Measurements from ENCODE around the gene ARL15. TPM values are rescaled to one million over a fixed set of nuclear protein-coding genes. Genes with fewer than 3 reads are reported as not detected.

Gene ARL15
- total and polyA plus RNA-seq, 3 experiments from 2014 or later = 5.6 to 18.8 (median 6.5) TPM

- peak overlapping the region; percentile 81 to 98 (median 92) for H3K27ac Mint-ChIP-seq
- peaks cover 13% of the 10 kb centered on the region for H3K4me1 ChIP-seq (ENCODE audit: insufficient read depth, low read length)
- H3K27ac ChIP-seq (ENCODE audit: low read depth, low read length) = peak overlapping the region; percentile 88
- H3K4me1 Mint-ChIP-seq = peaks cover 18 to 38% (median 37%) of the 10 kb centered on the region in 3 donors
- H3K9me3 ChIP-seq (ENCODE audit: low read length) = no peaks in the 10 kb centered on the region
- peak in 1 of 5 donors; percentile 6 for DNase-seq
- CTCF ChIA-PET = interaction anchor here (0.6 to 2.6 kb wide), 9 partner anchors 9 to 845 kb away, joined by 3 to 13 read pairs (median 3); no protein-coding TSS in a partner anchor
- peak overlapping the region; percentile 91 to 99 (median 95) for H3K4me3 Mint-ChIP-seq
- no peaks in the 10 kb centered on the region for H3K36me3 ChIP-seq (ENCODE audit: insufficient read depth, low read length)
- no peaks in the 10 kb centered on the region for H3K27me3 ChIP-seq (ENCODE audit: insufficient read depth, low read length, poor library complexity, severe bottlenecking)
- peak overlapping the region; percentile 87 for H3K4me3 ChIP-seq (ENCODE audit: low read length)
- peaks cover 9 to 19% of the 10 kb centered on the region in 2 donors for H3K27me3 Mint-ChIP-seq
- POLR2A ChIA-PET = interaction anchor here (0.6 to 0.9 kb wide), 2 partner anchors 434 to 1534 kb away, joined by 3 read pairs; no protein-coding TSS in a partner anchor
- H3K9me3 Mint-ChIP-seq = no peaks in the 10 kb centered on the region
- peaks cover 0 to 18% (median 0%) of the 10 kb centered on the region in 3 donors for H3K36me3 Mint-ChIP-seq
Observed at GRCh38 chr5:54311176-54311677, 854 bp upstream of the ARL15 start.

GRCh38 chr5:54309691-54310432 lies 511 bp downstream of the ARL15 start:
- Histone ChIP-seq H3K27ac (ENCODE audit: low read depth, low read length) (peak overlapping the region; percentile 88), H3K4me3 (ENCODE audit: low read length) (peak overlapping the region; percentile 87), H3K27me3 (ENCODE audit: insufficient read depth, low read length, poor library complexity, severe bottlenecking) (no peaks in the 10 kb centered on the region), H3K36me3 (ENCODE audit: insufficient read depth, low read length) (no peaks in the 10 kb centered on the region), H3K9me3 (ENCODE audit: low read length) (no peaks in the 10 kb centered on the region), H3K4me1 (ENCODE audit: insufficient read depth, low read length) (peaks cover 13% of the 10 kb centered on the region)
- H3K9me3 Mint-ChIP-seq = no peaks in the 10 kb centered on the region
- H3K27ac Mint-ChIP-seq = peak overlapping the region; percentile 81 to 98 (median 92)
- H3K27me3 Mint-ChIP-seq = peaks cover 9 to 11% of the 10 kb centered on the region in 2 donors
- H3K4me1 Mint-ChIP-seq = peaks cover 19 to 42% (median 38%) of the 10 kb centered on the region in 3 donors
- H3K4me3 Mint-ChIP-seq = peak overlapping the region; percentile 91 to 99 (median 95)
- ChIA-PET CTCF (interaction anchor here (0.9 to 2.6 kb wide), 10 partner anchors 8 to 557 kb away, joined by 3 to 13 read pairs (median 4); no protein-coding TSS in a partner anchor), POLR2A (interaction anchor here (0.6 kb wide), 2 partner anchors 47 to 227 kb away, joined by 3 to 4 read pairs; no protein-coding TSS in a partner anchor)
- peak in 4 of 5 donors; percentile 5 to 47 (median 14) for DNase-seq
- peaks cover 0 to 18% (median 1%) of the 10 kb centered on the region in 3 donors for H3K36me3 Mint-ChIP-seq

- Histone ChIP-seq H3K27me3 (ENCODE audit: insufficient read depth, low read length, poor library complexity, severe bottlenecking) (no peaks in the 10 kb centered on the region), H3K9me3 (ENCODE audit: low read length) (no peaks in the 10 kb centered on the region), H3K4me3 (ENCODE audit: low read length) (peak overlapping the region; percentile 87), H3K27ac (ENCODE audit: low read depth, low read length) (peak overlapping the region; percentile 88), H3K4me1 (ENCODE audit: insufficient read depth, low read length) (peaks cover 13% of the 10 kb centered on the region), H3K36me3 (ENCODE audit: insufficient read depth, low read length) (no peaks in the 10 kb centered on the region)
- peak overlapping the region; percentile 91 to 99 (median 95) for H3K4me3 Mint-ChIP-seq
- peaks cover 22 to 46% (median 43%) of the 10 kb centered on the region in 3 donors for H3K4me1 Mint-ChIP-seq
- DNase-seq = peak in 1 of 5 donors; percentile 11
- no peaks in the 10 kb centered on the region for H3K9me3 Mint-ChIP-seq
- H3K36me3 Mint-ChIP-seq = peaks cover 0 to 18% (median 3%) of the 10 kb centered on the region in 3 donors
- peaks cover 4 to 7% of the 10 kb centered on the region in 2 donors for H3K27me3 Mint-ChIP-seq
- ChIA-PET POLR2A (no interaction called here), CTCF (interaction anchor here (1.5 to 2.6 kb wide), 2 partner anchors 65 to 80 kb away, joined by 5 to 13 read pairs; no protein-coding TSS in a partner anchor)
- H3K27ac Mint-ChIP-seq = peak overlapping the region in 7 of 8 donors; percentile 15 to 94 (median 84)
Observed at GRCh38 chr5:54309276-54309675, 1.1 kb downstream of the ARL15 start.

GRCh38 chr5:54307583-54307982 lies 2.8 kb downstream of the ARL15 start:
- DNase-seq = no peak
- H3K27me3 ChIP-seq (ENCODE audit: insufficient read depth, low read length, poor library complexity, severe bottlenecking) = no peaks in the 10 kb centered on the region
- Mint-ChIP-seq H3K36me3 (peaks cover 0 to 18% (median 3%) of the 10 kb centered on the region in 3 donors), H3K4me3 (peak overlapping the region in 1 of 7 donors; percentile 22), H3K4me1 (peaks cover 27 to 58% (median 57%) of the 10 kb centered on the region in 3 donors), H3K9me3 (no peaks in the 10 kb centered on the region), H3K27ac (no peak overlapping the region), H3K27me3 (peaks cover 0 to 4% of the 10 kb centered on the region in 2 donors)
- H3K36me3 ChIP-seq (ENCODE audit: insufficient read depth, low read length) = no peaks in the 10 kb centered on the region
- no peaks in the 10 kb centered on the region for H3K9me3 ChIP-seq (ENCODE audit: low read length)
- peak overlapping the region; percentile 48 for H3K27ac ChIP-seq (ENCODE audit: low read depth, low read length)
- H3K4me1 ChIP-seq (ENCODE audit: insufficient read depth, low read length) = peaks cover 13% of the 10 kb centered on the region
- CTCF ChIA-PET = no interaction called here
- POLR2A ChIA-PET = no interaction called here
- H3K4me3 ChIP-seq (ENCODE audit: low read length) = no peak overlapping the region

- no peaks in the 10 kb centered on the region for H3K27me3 ChIP-seq (ENCODE audit: insufficient read depth, low read length, poor library complexity, severe bottlenecking)
- peaks cover 32 to 62% (median 61%) of the 10 kb centered on the region in 3 donors for H3K4me1 Mint-ChIP-seq
- H3K4me1 ChIP-seq (ENCODE audit: insufficient read depth, low read length) = peaks cover 15% of the 10 kb centered on the region
- DNase-seq = no peak
- no peaks in the 10 kb centered on the region for H3K36me3 ChIP-seq (ENCODE audit: insufficient read depth, low read length)
- H3K9me3 ChIP-seq (ENCODE audit: low read length) = no peaks in the 10 kb centered on the region
- H3K27me3 Mint-ChIP-seq = peaks cover 0 to 4% of the 10 kb centered on the region in 2 donors
- H3K27ac Mint-ChIP-seq = no peak overlapping the region
- H3K36me3 Mint-ChIP-seq = peaks cover 0 to 18% (median 3%) of the 10 kb centered on the region in 3 donors
- no peak overlapping the region for H3K4me3 ChIP-seq (ENCODE audit: low read length)
- ChIA-PET POLR2A (no interaction called here), CTCF (no interaction called here)
- no peak overlapping the region for H3K27ac ChIP-seq (ENCODE audit: low read depth, low read length)
- no peaks in the 10 kb centered on the region for H3K9me3 Mint-ChIP-seq
- peak overlapping the region in 1 of 7 donors; percentile 22 for H3K4me3 Mint-ChIP-seq
Observed at GRCh38 chr5:54306893-54307292, 3.5 kb downstream of the ARL15 start.

GRCh38 chr5:54305737-54306136 lies 4.6 kb downstream of the ARL15 start:
- no peak overlapping the region for H3K4me3 ChIP-seq (ENCODE audit: low read length)
- POLR2A ChIA-PET = no interaction called here

GRCh38 chr5:54304040-54304439 lies 6.3 kb downstream of the ARL15 start:
- CTCF ChIA-PET = no interaction called here

More at GRCh38 chr5:54305737-54306136, 4.6 kb downstream of the ARL15 start:
- peaks cover 40 to 69% (median 68%) of the 10 kb centered on the region in 3 donors for H3K4me1 Mint-ChIP-seq
- no peaks in the 10 kb centered on the region for H3K9me3 Mint-ChIP-seq
- peaks cover 21% of the 10 kb centered on the region for H3K4me1 ChIP-seq (ENCODE audit: insufficient read depth, low read length)
- H3K27me3 ChIP-seq (ENCODE audit: insufficient read depth, low read length, poor library complexity, severe bottlenecking) = no peaks in the 10 kb centered on the region
- CTCF ChIA-PET = interaction anchor here (1.3 kb wide), 1 partner anchor 16 kb away, joined by 3 read pairs; no protein-coding TSS in a partner anchor
- peaks cover 0 to 4% of the 10 kb centered on the region in 2 donors for H3K27me3 Mint-ChIP-seq
- H3K36me3 ChIP-seq (ENCODE audit: insufficient read depth, low read length) = no peaks in the 10 kb centered on the region
- H3K4me3 Mint-ChIP-seq = peak overlapping the region in 1 of 7 donors; percentile 24
- H3K27ac ChIP-seq (ENCODE audit: low read depth, low read length) = no peak overlapping the region
- H3K36me3 Mint-ChIP-seq = peaks cover 0 to 10% (median 3%) of the 10 kb centered on the region in 3 donors
- H3K27ac Mint-ChIP-seq = no peak overlapping the region
- H3K9me3 ChIP-seq (ENCODE audit: low read length) = no peaks in the 10 kb centered on the region
- no peak for DNase-seq

More at GRCh38 chr5:54304040-54304439, 6.3 kb downstream of the ARL15 start:
- no peaks in the 10 kb centered on the region for H3K27me3 ChIP-seq (ENCODE audit: insufficient read depth, low read length, poor library complexity, severe bottlenecking)
- peaks cover 14% of the 10 kb centered on the region for H3K4me1 ChIP-seq (ENCODE audit: insufficient read depth, low read length)
- POLR2A ChIA-PET = no interaction called here
- Mint-ChIP-seq H3K27ac (peak overlapping the region in 2 of 8 donors; percentile 36 to 38), H3K36me3 (peaks cover 0 to 6% (median 0%) of the 10 kb centered on the region in 3 donors), H3K9me3 (no peaks in the 10 kb centered on the region), H3K27me3 (no peaks in the 10 kb centered on the region), H3K4me1 (peaks cover 41 to 72% (median 70%) of the 10 kb centered on the region in 3 donors), H3K4me3 (peak overlapping the region in 1 of 7 donors; percentile 59)
- no peak for DNase-seq
- no peaks in the 10 kb centered on the region for H3K9me3 ChIP-seq (ENCODE audit: low read length)
- no peak overlapping the region for H3K4me3 ChIP-seq (ENCODE audit: low read length)
- H3K36me3 ChIP-seq (ENCODE audit: insufficient read depth, low read length) = no peaks in the 10 kb centered on the region
- no peak overlapping the region for H3K27ac ChIP-seq (ENCODE audit: low read depth, low read length)

All from CD8-positive, alpha-beta memory T cell (primary cell).